BJ (cell line): ENCODE measurements around the gene ALDOC. TPM values are rescaled to one million over a fixed set of nuclear protein-coding genes. Genes with fewer than 3 reads are reported as not detected.

Experiments used
- CTCF ChIA-PET: fragments of 350-600 bp; formaldehyde crosslinking; extraction: SDS; loops from one replicate; lab custom pipeline; 2021; ENCODE audit warnings: antibody characterized with exemption, inconsistent platforms; lab: Yijun Ruan, JAX
- POLR2A ChIA-PET: fragments of 300-600 bp; sonication (Branson Sonifier 250); formaldehyde crosslinking; extraction: SDS; loops from one replicate; lab custom pipeline; 2021; ENCODE audit warnings: antibody characterized with exemption; lab: Charles Lee
- DNase-seq: peaks from one replicate; pipeline ENCODE4 v3.0.0-alpha.2; 2011; ENCODE audit warnings: low read depth
- H3K27me3 ChIP-seq: 2 replicates; pipeline ENCODE4 v1.6.0; 2011; ENCODE audit warnings: low read length; ENCODE audit not compliant: control insufficient read depth, insufficient read depth
- H3K36me3 ChIP-seq: 2 replicates; pipeline ENCODE4 v1.5.1; 2011; ENCODE audit warnings: low read length; ENCODE audit not compliant: control insufficient read depth, insufficient read depth
- H3K4me3 ChIP-seq: 2 replicates; pipeline ENCODE4 v1.5.1; 2011; ENCODE audit warnings: low read depth, mild to moderate bottlenecking, control low read depth, low read length
- polyA plus RNA-seq: library from polyadenylated mRNA; depleted of rRNA; stranded (reverse); fragments of >200 nt; gene quantifications from 2 replicates; pipeline ENCODE4 v1.2.3, GENCODE V29; 2011
- TF ChIP-seq, protein P1 (sequence below): IDR thresholded peaks from 2 replicates; pipeline ENCODE4 v1.5.1; 2011; ENCODE audit warnings: low read depth, mild to moderate bottlenecking, control low read depth, inconsistent platforms, low read length, moderate library complexity; ENCODE audit not compliant: insufficient read depth

Gene ALDOC
- polyA plus RNA-seq, 1 experiment: 65.4 TPM

DNA sequence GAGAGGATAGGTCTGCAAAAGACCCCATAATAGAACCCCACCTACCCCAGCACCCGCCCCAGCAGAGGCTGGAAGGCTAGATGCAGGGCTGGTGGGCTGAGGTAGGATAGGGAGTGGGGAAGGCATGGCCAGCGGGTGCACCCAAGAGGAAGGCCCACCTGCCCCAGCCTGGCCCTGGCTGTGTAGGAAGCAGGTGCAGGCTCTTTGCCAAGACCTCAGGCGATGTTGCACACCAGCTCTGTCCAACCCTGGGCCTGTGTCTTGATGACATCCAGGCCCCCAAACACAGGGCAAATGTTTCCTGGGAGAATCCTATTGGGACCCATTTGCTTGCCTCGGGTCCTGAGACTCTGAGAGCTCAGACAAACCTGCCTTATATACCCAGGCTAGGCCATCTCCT lies 36.5 kb downstream of the ALDOC start:
- Histone ChIP-seq H3K27me3 (peaks cover 2% of the 10 kb centered on the region), H3K4me3 (no peak overlapping the region), H3K36me3 (no peaks in the 10 kb centered on the region)
- DNase-seq: no peak
- TF ChIP-seq, protein P1, sequence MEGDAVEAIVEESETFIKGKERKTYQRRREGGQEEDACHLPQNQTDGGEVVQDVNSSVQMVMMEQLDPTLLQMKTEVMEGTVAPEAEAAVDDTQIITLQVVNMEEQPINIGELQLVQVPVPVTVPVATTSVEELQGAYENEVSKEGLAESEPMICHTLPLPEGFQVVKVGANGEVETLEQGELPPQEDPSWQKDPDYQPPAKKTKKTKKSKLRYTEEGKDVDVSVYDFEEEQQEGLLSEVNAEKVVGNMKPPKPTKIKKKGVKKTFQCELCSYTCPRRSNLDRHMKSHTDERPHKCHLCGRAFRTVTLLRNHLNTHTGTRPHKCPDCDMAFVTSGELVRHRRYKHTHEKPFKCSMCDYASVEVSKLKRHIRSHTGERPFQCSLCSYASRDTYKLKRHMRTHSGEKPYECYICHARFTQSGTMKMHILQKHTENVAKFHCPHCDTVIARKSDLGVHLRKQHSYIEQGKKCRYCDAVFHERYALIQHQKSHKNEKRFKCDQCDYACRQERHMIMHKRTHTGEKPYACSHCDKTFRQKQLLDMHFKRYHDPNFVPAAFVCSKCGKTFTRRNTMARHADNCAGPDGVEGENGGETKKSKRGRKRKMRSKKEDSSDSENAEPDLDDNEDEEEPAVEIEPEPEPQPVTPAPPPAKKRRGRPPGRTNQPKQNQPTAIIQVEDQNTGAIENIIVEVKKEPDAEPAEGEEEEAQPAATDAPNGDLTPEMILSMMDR: no peak
- ChIA-PET POLR2A (no interaction called here), CTCF (interaction anchor here (0.6 to 8.5 kb wide), 10 partner anchors 8 to 80 kb away, joined by 3 to 155 read pairs (median 5); partner anchors contain the start of gene PIGS)

DNA sequence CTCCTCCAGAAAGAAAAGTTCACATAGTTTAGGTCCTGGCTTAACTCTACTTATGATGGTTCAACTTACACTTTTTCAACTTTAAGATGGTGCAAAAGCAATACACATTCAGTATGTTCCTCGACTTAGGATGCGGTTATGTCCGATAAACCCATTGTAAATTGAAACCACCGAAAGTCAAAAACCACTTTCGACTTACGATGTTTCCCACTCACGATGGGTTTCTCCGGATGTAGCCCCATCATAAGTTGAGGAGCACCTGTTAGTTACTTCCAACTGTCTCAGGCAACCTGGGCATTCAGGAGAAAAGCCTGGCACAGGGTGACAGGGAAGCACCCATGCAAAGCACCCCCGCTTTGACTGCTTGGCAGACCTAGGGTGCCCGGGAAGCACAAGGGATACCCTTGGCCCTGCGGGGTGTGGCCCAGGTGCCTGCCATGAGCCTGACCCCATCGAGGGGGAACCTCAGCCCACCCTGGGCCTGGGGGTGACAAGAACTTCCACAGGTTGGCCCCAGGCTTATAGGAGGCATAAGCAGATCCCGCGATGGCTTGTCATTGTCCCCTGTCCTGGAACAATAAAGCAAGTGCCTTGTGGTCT lies 38.3 kb downstream of the ALDOC start:
- Histone ChIP-seq H3K27me3 (peaks cover 2% of the 10 kb centered on the region), H3K4me3 (no peak overlapping the region), H3K36me3 (no peaks in the 10 kb centered on the region)
- no peak for DNase-seq
- POLR2A ChIA-PET: no interaction called here
- CTCF ChIA-PET: interaction anchor here (1.4 to 8.5 kb wide), 3 partner anchors 10 to 43 kb away, joined by 7 to 155 read pairs (median 27); no protein-coding TSS in a partner anchor
- TF ChIP-seq, protein P1: no peak

DNA sequence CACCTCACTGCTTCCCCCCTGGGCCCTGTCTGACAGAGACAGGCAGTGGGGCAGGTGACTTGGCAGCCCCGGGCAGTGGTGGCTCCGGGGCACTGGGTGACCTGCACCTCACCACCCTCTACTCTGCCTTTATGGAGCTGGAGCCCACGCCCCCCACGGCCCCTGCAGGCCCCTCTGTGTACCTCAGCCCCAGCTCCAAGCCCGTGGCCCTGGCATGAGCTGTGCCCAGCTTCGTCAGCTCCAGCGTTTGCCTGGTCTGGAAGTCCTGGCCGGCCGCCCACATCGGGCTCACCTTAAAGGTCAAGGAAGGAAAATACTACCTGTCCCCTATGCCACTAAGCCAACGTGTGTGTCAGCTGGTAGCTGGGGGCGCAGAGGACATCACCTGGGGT lies 39.5 kb downstream of the ALDOC start:
- DNase-seq: no peak
- CTCF ChIA-PET: interaction anchor here (1.0 to 8.5 kb wide), 4 partner anchors 8 to 41 kb away, joined by 4 to 155 read pairs (median 17); no protein-coding TSS in a partner anchor
- Histone ChIP-seq H3K4me3 (no peak overlapping the region), H3K36me3 (no peaks in the 10 kb centered on the region), H3K27me3 (peaks cover 2% of the 10 kb centered on the region)
- POLR2A ChIA-PET: interaction anchor here (0.5 kb wide), 1 partner anchor 22 kb away, joined by 4 read pairs; no protein-coding TSS in a partner anchor
- TF ChIP-seq, protein P1: no peak

DNA sequence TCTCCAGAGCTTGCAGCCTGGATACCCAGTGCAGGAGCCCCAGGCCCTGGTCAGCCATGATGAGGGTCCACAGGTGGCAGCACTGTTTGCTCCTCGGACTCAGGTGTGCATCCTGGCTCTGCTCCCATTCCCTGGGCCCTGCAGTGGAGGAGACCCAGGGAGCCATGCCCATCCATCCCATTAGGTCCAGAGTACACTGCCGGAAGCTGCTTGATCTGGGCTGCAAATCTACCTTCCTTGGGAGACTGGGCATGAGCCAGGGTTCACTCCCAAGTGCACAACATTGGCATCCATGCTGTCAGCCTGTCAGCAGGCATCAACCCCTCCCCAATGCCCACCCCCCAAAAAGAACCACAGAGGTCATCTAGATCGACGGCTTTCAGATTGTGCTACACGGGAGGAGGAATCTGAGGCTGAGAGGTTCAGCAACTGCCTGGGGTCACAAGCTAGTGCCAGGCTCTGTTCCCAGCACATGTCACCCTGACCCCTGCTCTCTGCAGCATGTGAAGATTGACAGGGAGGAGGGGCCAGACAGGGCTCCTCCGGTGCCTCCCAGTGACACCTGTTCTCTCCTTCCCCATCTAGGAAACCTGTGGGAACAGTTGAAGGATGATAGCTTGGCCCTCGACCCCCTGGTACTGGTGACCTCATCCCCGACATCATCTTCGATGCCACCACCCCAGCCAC lies 40.0 kb downstream of the ALDOC start:
- TF ChIP-seq, protein P1: no peak

DNA sequence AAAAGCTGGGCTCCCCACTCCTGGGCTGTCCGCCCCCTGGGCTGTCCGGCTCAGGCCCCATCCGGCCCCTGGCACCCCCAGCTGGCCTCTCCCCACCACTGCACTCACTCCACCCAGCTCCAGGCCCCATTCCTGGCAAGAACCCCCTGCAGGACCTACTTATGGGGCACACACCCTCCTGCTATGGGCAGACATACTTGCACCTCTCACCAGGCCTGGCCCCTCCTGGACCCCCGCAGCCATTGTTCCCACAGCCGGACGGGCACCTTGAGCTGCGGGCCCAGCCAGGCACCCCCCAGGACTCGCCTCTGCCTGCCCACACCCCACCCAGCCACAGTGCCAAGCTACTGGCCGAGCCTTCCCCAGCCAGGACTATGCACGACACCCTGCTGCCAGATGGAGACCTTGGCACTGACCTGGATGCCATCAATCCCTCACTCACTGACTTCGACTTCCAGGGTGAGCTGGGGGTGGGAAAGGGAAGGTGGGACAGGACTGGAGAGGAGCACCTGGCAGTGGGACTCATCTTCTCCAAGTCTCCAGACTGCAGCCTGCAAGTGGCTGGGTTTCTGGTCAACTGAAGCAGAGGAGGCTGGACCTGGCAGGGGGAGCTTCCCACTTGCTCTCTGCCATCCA lies 41.8 kb downstream of the ALDOC start:
- ChIA-PET POLR2A (no interaction called here), CTCF (interaction anchor here (4.3 to 8.5 kb wide), 2 partner anchors 14 to 39 kb away, joined by 27 to 155 read pairs; no protein-coding TSS in a partner anchor)
- TF ChIP-seq, protein P1: no peak
- Histone ChIP-seq H3K27me3 (peaks cover 3% of the 10 kb centered on the region), H3K36me3 (no peaks in the 10 kb centered on the region), H3K4me3 (no peak overlapping the region)
- DNase-seq: no peak

More for the DNA sequence above, 40.0 kb downstream of the ALDOC start:
- H3K4me3 ChIP-seq: no peak overlapping the region
- ChIA-PET POLR2A (interaction anchor here (0.5 kb wide), 1 partner anchor 23 kb away, joined by 4 read pairs; no protein-coding TSS in a partner anchor), CTCF (interaction anchor here (1.0 to 8.5 kb wide), 4 partner anchors 8 to 41 kb away, joined by 4 to 155 read pairs (median 17); no protein-coding TSS in a partner anchor)
- no peak for DNase-seq
- no peaks in the 10 kb centered on the region for H3K36me3 ChIP-seq
- H3K27me3 ChIP-seq: peaks cover 2% of the 10 kb centered on the region
